ENCODE results near the gene SEPHS2.

DNA sequence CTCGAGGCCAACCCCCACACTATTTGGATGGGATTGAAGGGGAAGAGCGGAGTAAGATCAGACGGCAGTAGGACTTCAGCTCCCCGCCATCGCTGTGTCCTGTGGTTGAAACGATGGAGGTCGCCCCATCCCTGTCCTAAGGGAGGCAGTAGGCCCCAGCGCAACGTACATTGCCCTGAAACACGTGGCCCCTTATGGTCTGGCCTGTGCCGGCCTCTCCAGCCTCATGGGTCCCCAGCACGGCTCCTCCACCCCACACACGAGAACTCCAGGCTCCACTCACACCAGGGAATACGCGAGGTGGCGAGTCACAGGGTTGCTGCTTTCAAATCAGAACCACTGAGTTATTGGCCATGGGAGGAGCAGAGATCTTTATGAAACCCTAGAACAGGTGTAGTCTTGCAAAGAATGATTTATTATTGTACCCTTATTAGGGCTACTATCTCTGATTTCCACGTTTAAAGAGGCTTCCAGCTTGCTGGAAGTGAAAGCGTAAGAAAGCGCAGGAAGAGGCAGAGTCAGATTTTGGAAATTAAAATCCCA lies 15.2 kb downstream of the SEPHS2 start:
- no peak for TF ChIP-seq EZH2 (IDR thresholded peaks at IDR 0.05; ENCODE audit: low read depth, unreplicated experiment)
- TF ChIP-seq, protein P1, sequence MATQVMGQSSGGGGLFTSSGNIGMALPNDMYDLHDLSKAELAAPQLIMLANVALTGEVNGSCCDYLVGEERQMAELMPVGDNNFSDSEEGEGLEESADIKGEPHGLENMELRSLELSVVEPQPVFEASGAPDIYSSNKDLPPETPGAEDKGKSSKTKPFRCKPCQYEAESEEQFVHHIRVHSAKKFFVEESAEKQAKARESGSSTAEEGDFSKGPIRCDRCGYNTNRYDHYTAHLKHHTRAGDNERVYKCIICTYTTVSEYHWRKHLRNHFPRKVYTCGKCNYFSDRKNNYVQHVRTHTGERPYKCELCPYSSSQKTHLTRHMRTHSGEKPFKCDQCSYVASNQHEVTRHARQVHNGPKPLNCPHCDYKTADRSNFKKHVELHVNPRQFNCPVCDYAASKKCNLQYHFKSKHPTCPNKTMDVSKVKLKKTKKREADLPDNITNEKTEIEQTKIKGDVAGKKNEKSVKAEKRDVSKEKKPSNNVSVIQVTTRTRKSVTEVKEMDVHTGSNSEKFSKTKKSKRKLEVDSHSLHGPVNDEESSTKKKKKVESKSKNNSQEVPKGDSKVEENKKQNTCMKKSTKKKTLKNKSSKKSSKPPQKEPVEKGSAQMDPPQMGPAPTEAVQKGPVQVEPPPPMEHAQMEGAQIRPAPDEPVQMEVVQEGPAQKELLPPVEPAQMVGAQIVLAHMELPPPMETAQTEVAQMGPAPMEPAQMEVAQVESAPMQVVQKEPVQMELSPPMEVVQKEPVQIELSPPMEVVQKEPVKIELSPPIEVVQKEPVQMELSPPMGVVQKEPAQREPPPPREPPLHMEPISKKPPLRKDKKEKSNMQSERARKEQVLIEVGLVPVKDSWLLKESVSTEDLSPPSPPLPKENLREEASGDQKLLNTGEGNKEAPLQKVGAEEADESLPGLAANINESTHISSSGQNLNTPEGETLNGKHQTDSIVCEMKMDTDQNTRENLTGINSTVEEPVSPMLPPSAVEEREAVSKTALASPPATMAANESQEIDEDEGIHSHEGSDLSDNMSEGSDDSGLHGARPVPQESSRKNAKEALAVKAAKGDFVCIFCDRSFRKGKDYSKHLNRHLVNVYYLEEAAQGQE (IDR thresholded peaks at IDR 0.05; ENCODE audit: unreplicated experiment) = no peak
- TF ChIP-seq, protein P2, sequence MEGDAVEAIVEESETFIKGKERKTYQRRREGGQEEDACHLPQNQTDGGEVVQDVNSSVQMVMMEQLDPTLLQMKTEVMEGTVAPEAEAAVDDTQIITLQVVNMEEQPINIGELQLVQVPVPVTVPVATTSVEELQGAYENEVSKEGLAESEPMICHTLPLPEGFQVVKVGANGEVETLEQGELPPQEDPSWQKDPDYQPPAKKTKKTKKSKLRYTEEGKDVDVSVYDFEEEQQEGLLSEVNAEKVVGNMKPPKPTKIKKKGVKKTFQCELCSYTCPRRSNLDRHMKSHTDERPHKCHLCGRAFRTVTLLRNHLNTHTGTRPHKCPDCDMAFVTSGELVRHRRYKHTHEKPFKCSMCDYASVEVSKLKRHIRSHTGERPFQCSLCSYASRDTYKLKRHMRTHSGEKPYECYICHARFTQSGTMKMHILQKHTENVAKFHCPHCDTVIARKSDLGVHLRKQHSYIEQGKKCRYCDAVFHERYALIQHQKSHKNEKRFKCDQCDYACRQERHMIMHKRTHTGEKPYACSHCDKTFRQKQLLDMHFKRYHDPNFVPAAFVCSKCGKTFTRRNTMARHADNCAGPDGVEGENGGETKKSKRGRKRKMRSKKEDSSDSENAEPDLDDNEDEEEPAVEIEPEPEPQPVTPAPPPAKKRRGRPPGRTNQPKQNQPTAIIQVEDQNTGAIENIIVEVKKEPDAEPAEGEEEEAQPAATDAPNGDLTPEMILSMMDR (conservative IDR thresholded peaks at IDR 0.05; ENCODE audit: low read depth in 2 of 2) = peak; percentile 15 to 18; a peak in 3 of 4 replicates
- TF ChIP-seq POLR2AphosphoS5 (IDR thresholded peaks at IDR 0.05; ENCODE audit: low read depth) = peak; percentile 0; the same call in 1 of the 2 replicates
- TF ChIP-seq EZH2phosphoT487 (IDR thresholded peaks at IDR 0.05; ENCODE audit: unreplicated experiment) = no peak
- TF ChIP-seq ZNF331 (CRISPR knock-in tag; IDR thresholded peaks at IDR 0.05; ENCODE audit: low read depth) = no peak
- TF ChIP-seq ZNF114 (CRISPR knock-in tag; IDR thresholded peaks at IDR 0.05) = no peak
- TF ChIP-seq, protein P3, sequence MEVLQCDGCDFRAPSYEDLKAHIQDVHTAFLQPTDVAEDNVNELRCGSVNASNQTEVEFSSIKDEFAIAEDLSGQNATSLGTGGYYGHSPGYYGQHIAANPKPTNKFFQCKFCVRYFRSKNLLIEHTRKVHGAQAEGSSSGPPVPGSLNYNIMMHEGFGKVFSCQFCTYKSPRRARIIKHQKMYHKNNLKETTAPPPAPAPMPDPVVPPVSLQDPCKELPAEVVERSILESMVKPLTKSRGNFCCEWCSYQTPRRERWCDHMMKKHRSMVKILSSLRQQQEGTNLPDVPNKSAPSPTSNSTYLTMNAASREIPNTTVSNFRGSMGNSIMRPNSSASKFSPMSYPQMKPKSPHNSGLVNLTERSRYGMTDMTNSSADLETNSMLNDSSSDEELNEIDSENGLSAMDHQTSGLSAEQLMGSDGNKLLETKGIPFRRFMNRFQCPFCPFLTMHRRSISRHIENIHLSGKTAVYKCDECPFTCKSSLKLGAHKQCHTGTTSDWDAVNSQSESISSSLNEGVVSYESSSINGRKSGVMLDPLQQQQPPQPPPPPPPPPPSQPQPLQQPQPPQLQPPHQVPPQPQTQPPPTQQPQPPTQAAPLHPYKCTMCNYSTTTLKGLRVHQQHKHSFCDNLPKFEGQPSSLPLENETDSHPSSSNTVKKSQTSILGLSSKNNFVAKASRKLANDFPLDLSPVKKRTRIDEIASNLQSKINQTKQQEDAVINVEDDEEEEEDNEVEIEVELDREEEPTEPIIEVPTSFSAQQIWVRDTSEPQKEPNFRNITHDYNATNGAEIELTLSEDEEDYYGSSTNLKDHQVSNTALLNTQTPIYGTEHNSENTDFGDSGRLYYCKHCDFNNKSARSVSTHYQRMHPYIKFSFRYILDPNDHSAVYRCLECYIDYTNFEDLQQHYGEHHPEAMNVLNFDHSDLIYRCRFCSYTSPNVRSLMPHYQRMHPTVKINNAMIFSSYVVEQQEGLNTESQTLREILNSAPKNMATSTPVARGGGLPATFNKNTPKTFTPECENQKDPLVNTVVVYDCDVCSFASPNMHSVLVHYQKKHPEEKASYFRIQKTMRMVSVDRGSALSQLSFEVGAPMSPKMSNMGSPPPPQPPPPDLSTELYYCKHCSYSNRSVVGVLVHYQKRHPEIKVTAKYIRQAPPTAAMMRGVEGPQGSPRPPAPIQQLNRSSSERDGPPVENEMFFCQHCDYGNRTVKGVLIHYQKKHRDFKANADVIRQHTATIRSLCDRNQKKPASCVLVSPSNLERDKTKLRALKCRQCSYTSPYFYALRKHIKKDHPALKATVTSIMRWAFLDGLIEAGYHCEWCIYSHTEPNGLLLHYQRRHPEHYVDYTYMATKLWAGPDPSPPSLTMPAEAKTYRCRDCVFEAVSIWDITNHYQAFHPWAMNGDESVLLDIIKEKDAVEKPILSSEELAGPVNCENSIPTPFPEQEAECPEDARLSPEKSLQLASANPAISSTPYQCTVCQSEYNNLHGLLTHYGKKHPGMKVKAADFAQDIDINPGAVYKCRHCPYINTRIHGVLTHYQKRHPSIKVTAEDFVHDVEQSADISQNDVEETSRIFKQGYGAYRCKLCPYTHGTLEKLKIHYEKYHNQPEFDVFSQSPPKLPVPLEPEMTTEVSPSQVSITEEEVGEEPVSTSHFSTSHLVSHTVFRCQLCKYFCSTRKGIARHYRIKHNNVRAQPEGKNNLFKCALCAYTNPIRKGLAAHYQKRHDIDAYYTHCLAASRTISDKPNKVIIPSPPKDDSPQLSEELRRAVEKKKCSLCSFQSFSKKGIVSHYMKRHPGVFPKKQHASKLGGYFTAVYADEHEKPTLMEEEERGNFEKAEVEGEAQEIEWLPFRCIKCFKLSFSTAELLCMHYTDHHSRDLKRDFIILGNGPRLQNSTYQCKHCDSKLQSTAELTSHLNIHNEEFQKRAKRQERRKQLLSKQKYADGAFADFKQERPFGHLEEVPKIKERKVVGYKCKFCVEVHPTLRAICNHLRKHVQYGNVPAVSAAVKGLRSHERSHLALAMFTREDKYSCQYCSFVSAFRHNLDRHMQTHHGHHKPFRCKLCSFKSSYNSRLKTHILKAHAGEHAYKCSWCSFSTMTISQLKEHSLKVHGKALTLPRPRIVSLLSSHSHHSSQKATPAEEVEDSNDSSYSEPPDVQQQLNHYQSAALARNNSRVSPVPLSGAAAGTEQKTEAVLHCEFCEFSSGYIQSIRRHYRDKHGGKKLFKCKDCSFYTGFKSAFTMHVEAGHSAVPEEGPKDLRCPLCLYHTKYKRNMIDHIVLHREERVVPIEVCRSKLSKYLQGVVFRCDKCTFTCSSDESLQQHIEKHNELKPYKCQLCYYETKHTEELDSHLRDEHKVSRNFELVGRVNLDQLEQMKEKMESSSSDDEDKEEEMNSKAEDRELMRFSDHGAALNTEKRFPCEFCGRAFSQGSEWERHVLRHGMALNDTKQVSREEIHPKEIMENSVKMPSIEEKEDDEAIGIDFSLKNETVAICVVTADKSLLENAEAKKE (CRISPR knock-in tag; IDR thresholded peaks at IDR 0.05) = no peak
- no peak for TF ChIP-seq CREB1 (CRISPR knock-in tag; IDR thresholded peaks at IDR 0.05; ENCODE audit: low read depth)
- TF ChIP-seq, protein P4, sequence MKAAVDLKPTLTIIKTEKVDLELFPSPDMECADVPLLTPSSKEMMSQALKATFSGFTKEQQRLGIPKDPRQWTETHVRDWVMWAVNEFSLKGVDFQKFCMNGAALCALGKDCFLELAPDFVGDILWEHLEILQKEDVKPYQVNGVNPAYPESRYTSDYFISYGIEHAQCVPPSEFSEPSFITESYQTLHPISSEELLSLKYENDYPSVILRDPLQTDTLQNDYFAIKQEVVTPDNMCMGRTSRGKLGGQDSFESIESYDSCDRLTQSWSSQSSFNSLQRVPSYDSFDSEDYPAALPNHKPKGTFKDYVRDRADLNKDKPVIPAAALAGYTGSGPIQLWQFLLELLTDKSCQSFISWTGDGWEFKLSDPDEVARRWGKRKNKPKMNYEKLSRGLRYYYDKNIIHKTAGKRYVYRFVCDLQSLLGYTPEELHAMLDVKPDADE (IDR thresholded peaks at IDR 0.05) = no peak
- TF ChIP-seq NANOG (IDR thresholded peaks at IDR 0.05; ENCODE audit: borderline replicate concordance) = no peak
- no peak for TF ChIP-seq JUNB (IDR thresholded peaks at IDR 0.05; ENCODE audit: unreplicated experiment)
- no peak for TF ChIP-seq STAT1 (IDR thresholded peaks at IDR 0.05; ENCODE audit: unreplicated experiment)
